A172 (cell line): ENCODE results near the gene ANLN. TPM values are rescaled to one million over a fixed set of nuclear protein-coding genes. Genes with fewer than 3 reads are reported as not detected.

Experiments used
- total RNA-seq: library from RNA; depleted of rRNA; stranded (reverse); fragments of >200 nt; shearing (Covaris generic); gene quantifications from 2 replicates; pipeline ENCODE4 v1.2.3, GENCODE V29; 2014; rRNA removed

The ANLN gene
- total RNA-seq, 1 experiment from 2014 or later: 259 TPM

Other genes with a start within 250 kb of the ANLN start
- gene EEPD1, start 236.6 kb upstream of the ANLN start, total RNA-seq: 26.3 and 29.2 TPM in 2 replicates